Astrocyte (in vitro differentiated cells and primary cell): Measurements from ENCODE around the gene ZNF438. TPM values are rescaled to one million over a fixed set of nuclear protein-coding genes. Genes with fewer than 3 reads are reported as not detected.
"Not testable (repeated sequence)": the region's sequence is repeated elsewhere in the genome, so short reads cannot be mapped to it uniquely, and the experiment has no call there.

Experiments
- DNase-seq: peaks from one replicate; pipeline ENCODE4 v3.0.0-alpha.2; 2010; ENCODE audit warnings: low read depth
- FAIRE-seq: peaks from 2 replicates; lab custom pipeline; 2011; peaks lifted over from hg19 to GRCh38; lab: Jason Lieb, UNC
- H2AFZ ChIP-seq: 2 replicates; pipeline ENCODE4 v1.6.0; 2012; ENCODE audit warnings: low read depth, low read length, inconsistent platforms
- H3K27ac ChIP-seq: 2 replicates; pipeline ENCODE4 v1.5.1; 2011; ENCODE audit warnings: low read depth, low read length, inconsistent platforms
- H3K27me3 ChIP-seq: 2 replicates; pipeline ENCODE4 v1.6.0; 2011; ENCODE audit warnings: low read length, inconsistent platforms; ENCODE audit not compliant: insufficient read depth
- H3K36me3 ChIP-seq: 2 replicates; pipeline ENCODE4 v1.5.1; 2011; ENCODE audit warnings: low read length, inconsistent platforms; ENCODE audit not compliant: insufficient read depth
- H3K4me1 ChIP-seq: 2 replicates; pipeline ENCODE4 v1.5.1; 2011; ENCODE audit warnings: low read length, inconsistent platforms; ENCODE audit not compliant: insufficient read depth
- H3K4me2 ChIP-seq: 2 replicates; pipeline ENCODE4 v1.6.0; 2012; ENCODE audit warnings: low read length, inconsistent platforms
- H3K4me3 ChIP-seq: 2 replicates; pipeline ENCODE4 v1.5.1; 2011; ENCODE audit warnings: low read depth, mild to moderate bottlenecking, low read length, inconsistent platforms; ENCODE audit not compliant: insufficient read depth
- H3K79me2 ChIP-seq: 2 replicates; pipeline ENCODE4 v1.6.0; 2012; ENCODE audit warnings: mild to moderate bottlenecking, low read length, inconsistent platforms; ENCODE audit not compliant: insufficient read depth
- H3K9ac ChIP-seq: 2 replicates; pipeline ENCODE4 v1.6.0; 2012; ENCODE audit warnings: mild to moderate bottlenecking, low read length, inconsistent platforms
- H3K9me3 ChIP-seq: 2 replicates; pipeline ENCODE4 v1.5.1; 2012; ENCODE audit warnings: low read depth, mild to moderate bottlenecking, low read length, inconsistent platforms; ENCODE audit not compliant: insufficient read depth
- H4K20me1 ChIP-seq: 2 replicates; pipeline ENCODE4 v1.6.0; 2012; ENCODE audit warnings: low read length, inconsistent platforms; ENCODE audit not compliant: insufficient read depth
- H3K27ac Mint-ChIP-seq: one replicate; pipeline ENCODE4 v1.8.0; 2021; ENCODE audit warnings: mild to moderate bottlenecking, mixed read lengths; ENCODE audit not compliant: unreplicated experiment
- H3K27me3 Mint-ChIP-seq: one replicate; pipeline ENCODE4 v1.8.0; 2021; ENCODE audit warnings: low read depth, mixed read lengths; ENCODE audit not compliant: unreplicated experiment
- H3K36me3 Mint-ChIP-seq: one replicate; pipeline ENCODE4 v1.8.0; 2021; ENCODE audit warnings: low read depth, mixed read lengths; ENCODE audit not compliant: unreplicated experiment
- H3K4me1 Mint-ChIP-seq: one replicate; pipeline ENCODE4 v1.8.0; 2021; ENCODE audit warnings: low read depth, mixed read lengths; ENCODE audit not compliant: unreplicated experiment
- H3K4me3 Mint-ChIP-seq: one replicate; pipeline ENCODE4 v1.8.0; 2021; ENCODE audit warnings: mild to moderate bottlenecking, moderate library complexity, mixed read lengths; ENCODE audit not compliant: unreplicated experiment
- H3K9me3 Mint-ChIP-seq: one replicate; pipeline ENCODE4 v1.8.0; 2021; ENCODE audit warnings: mild to moderate bottlenecking, mixed read lengths; ENCODE audit not compliant: unreplicated experiment
- CTCF ChIP-seq: IDR thresholded peaks from 2 replicates; pipeline ENCODE4 v1.5.1; 2011; ENCODE audit warnings: low read depth, mild to moderate bottlenecking, inconsistent platforms, low read length, moderate library complexity; ENCODE audit not compliant: insufficient read depth
- EZH2 ChIP-seq: IDR thresholded peaks from 2 replicates; pipeline ENCODE4 v1.6.1; 2012; ENCODE audit warnings: mild to moderate bottlenecking, low read length, inconsistent platforms; ENCODE audit not compliant: insufficient read depth
- total RNA-seq: library from RNA; stranded (reverse); gene quantifications from 2 replicates; pipeline ENCODE4 v1.2.1, GENCODE V29; 2021

ZNF438 gene
- total RNA-seq, 1 donor from 2014 or later, result 2.2 TPM

- H3K9me3 Mint-ChIP-seq, result peaks cover 3% of the 10 kb centered on the region
- Histone ChIP-seq H4K20me1 (no peaks in the 10 kb centered on the region), H3K4me3 (peak overlapping the region; percentile 67), H3K9me3 (no peaks in the 10 kb centered on the region), H3K79me2 (no peaks in the 10 kb centered on the region), H3K27me3 (no peaks in the 10 kb centered on the region), H3K9ac (peak overlapping the region; percentile 94), H3K36me3 (no peaks in the 10 kb centered on the region), H3K4me2 (peak overlapping the region; percentile 92), H3K4me1 (peaks cover 31% of the 10 kb centered on the region), H3K27ac (peak overlapping the region; percentile 99), H2AFZ (peak overlapping the region; percentile 87)
- H3K27ac Mint-ChIP-seq, result peak overlapping the region; percentile 95
- DNase-seq (no peak), FAIRE-seq (no peak)
- H3K27me3 Mint-ChIP-seq, result no peaks in the 10 kb centered on the region
- H3K36me3 Mint-ChIP-seq, result no peaks in the 10 kb centered on the region
- H3K4me3 Mint-ChIP-seq, result peak overlapping the region; percentile 81
- peaks cover 25% of the 10 kb centered on the region for H3K4me1 Mint-ChIP-seq
- TF ChIP-seq CTCF (no peak), EZH2 (no peak)
These were observed 865 bp downstream of the ZNF438 start for GRCh38 chr10:31030800-31031199.

GRCh38 chr10:31030260-31030659 lies 1.4 kb downstream of the ZNF438 start:
- H3K9me3 Mint-ChIP-seq, result peaks cover 3% of the 10 kb centered on the region
- DNase-seq, result peak; percentile 39
- Histone ChIP-seq H3K4me2 (peak overlapping the region; percentile 92), H3K9me3 (no peaks in the 10 kb centered on the region), H3K4me1 (peaks cover 31% of the 10 kb centered on the region), H3K9ac (peak overlapping the region; percentile 94), H2AFZ (no peak overlapping the region), H3K79me2 (no peaks in the 10 kb centered on the region), H3K4me3 (no peak overlapping the region), H3K27me3 (no peaks in the 10 kb centered on the region), H3K27ac (no peak overlapping the region), H3K36me3 (no peaks in the 10 kb centered on the region), H4K20me1 (no peaks in the 10 kb centered on the region)
- no peak for FAIRE-seq
- H3K27me3 Mint-ChIP-seq, result no peaks in the 10 kb centered on the region
- peaks cover 19% of the 10 kb centered on the region for H3K4me1 Mint-ChIP-seq
- no peak overlapping the region for H3K27ac Mint-ChIP-seq
- H3K36me3 Mint-ChIP-seq, result no peaks in the 10 kb centered on the region
- H3K4me3 Mint-ChIP-seq, result peak overlapping the region; percentile 81
- no peak for TF ChIP-seq CTCF
- TF ChIP-seq EZH2, result no peak

- no peak overlapping the region for H3K4me3 Mint-ChIP-seq
These were observed 3.6 kb downstream of the ZNF438 start for GRCh38 chr10:31028081-31028480.

GRCh38 chr10:31026279-31026678 lies 5.4 kb downstream of the ZNF438 start:
- not testable (repeated sequence) for H3K4me1 Mint-ChIP-seq, H4K20me1 ChIP-seq, H3K27me3 ChIP-seq

More at GRCh38 chr10:31028081-31028480, 3.6 kb downstream of the ZNF438 start:
- no peak for TF ChIP-seq CTCF
- TF ChIP-seq EZH2, result no peak
- H4K20me1 ChIP-seq, result no peaks in the 10 kb centered on the region
- Mint-ChIP-seq H3K9me3 (peaks cover 3% of the 10 kb centered on the region), H3K4me1 (peaks cover 4% of the 10 kb centered on the region), H3K27me3 (no peaks in the 10 kb centered on the region), H3K36me3 (no peaks in the 10 kb centered on the region), H3K27ac (no peak overlapping the region)
- H3K4me2 ChIP-seq, result no peak overlapping the region
- H2AFZ ChIP-seq, result no peak overlapping the region
- peaks cover 18% of the 10 kb centered on the region for H3K4me1 ChIP-seq
- H3K9me3 ChIP-seq, result no peaks in the 10 kb centered on the region
- FAIRE-seq (no peak), DNase-seq (no peak)
- H3K36me3 ChIP-seq, result no peaks in the 10 kb centered on the region
- H3K27me3 ChIP-seq, result no peaks in the 10 kb centered on the region
- H3K27ac ChIP-seq, result no peak overlapping the region
- no peak overlapping the region for H3K4me3 ChIP-seq
- H3K79me2 ChIP-seq, result no peaks in the 10 kb centered on the region
- no peak overlapping the region for H3K9ac ChIP-seq

More at GRCh38 chr10:31026279-31026678, 5.4 kb downstream of the ZNF438 start:
- H3K27ac ChIP-seq, H3K4me3 Mint-ChIP-seq, H3K36me3 ChIP-seq, H2AFZ ChIP-seq, DNase-seq, H3K27ac Mint-ChIP-seq, H3K36me3 Mint-ChIP-seq, H3K9me3 ChIP-seq, H3K4me2 ChIP-seq, FAIRE-seq, H3K79me2 ChIP-seq, H3K9me3 Mint-ChIP-seq, H3K4me3 ChIP-seq, H3K9ac ChIP-seq, H3K27me3 Mint-ChIP-seq: not testable (repeated sequence)
- H3K4me1 ChIP-seq, result peaks cover 13% of the 10 kb centered on the region
